ENCODE results near the gene POC1A.
"Not testable (repeated sequence)": the region's sequence is repeated elsewhere in the genome, so short reads cannot be mapped to it uniquely, and the experiment has no call there.

The POC1A gene

DNA sequence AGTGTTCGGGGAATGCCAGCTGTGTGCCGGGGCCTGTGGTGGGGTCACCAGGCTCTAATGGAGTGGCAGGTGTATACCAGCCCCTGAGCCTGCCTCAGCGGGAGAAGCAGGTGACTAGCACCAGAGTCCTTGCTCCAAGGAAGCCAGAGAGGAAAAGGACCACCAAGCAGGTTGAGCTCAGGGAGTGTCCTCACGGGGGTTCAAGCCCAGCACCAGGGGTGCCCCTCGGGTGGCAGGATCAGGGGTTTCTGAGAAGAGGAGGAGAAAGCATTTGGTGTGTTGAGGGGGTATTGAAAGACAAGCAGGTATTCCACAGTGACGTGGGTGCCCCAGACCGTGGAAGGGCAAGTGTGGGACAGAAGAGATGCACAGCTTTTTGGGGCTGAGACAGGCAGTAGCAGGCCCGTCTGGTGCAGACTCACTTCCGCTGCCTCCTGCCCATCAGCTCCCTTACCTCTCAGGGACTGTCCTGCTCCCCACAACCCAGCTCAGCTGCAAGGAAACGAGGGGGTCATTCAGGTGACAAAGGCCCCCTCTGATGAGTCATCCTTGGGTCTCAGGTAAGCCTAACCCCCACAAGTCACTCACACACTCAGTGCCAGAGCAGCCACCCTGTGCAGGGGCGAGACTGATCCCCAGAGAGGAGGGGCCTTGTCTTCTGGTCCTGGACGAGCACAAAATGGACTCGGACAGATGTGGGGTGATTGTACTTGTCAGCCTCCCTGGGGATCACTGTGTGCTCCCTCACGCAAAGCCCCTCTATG lies 21.4 kb upstream of the POC1A start:
- TF ChIP-seq Cebpa-rat (IDR thresholded peaks at IDR 0.05) = no peak

DNA sequence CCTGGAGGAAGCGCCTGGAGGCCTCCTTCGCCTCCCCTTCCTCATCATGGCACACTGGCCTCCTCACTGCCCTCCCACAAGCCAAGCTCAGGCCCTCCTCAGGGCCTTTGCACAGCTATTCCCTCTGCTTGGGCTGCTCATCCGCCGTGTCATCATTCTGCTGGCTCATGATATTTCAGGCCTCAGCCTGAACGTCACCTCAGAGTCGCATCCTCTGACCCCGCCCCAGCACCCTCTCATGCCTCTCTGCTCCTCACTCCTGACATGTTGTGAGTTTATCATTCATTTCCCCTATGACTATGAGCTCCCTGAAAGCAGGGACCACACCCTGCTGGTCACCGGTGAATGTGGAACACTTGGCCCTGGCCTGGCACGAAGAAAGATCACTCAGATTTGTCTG lies 20.7 kb upstream of the POC1A start:
- no peak for TF ChIP-seq Cebpa-rat (IDR thresholded peaks at IDR 0.05)
- no peak overlapping the region for H3K27ac ChIP-seq
- H3K36me3 ChIP-seq = no peaks in the 10 kb centered on the region
- no peak overlapping the region for H3K9ac ChIP-seq
- no peaks in the 10 kb centered on the region for H3K27me3 ChIP-seq
- H3K4me3 ChIP-seq = no peak overlapping the region
- H3K4me2 ChIP-seq = no peak overlapping the region
- peaks cover 21% of the 10 kb centered on the region for H3K4me1 ChIP-seq
- no peaks in the 10 kb centered on the region for H3K9me3 ChIP-seq
- no peaks in the 10 kb centered on the region for H4K20me1 ChIP-seq

More for the DNA sequence above, 21.4 kb upstream of the POC1A start:
- peak overlapping the region; percentile 24; the same call in 1 of the 2 replicates for H3K9ac ChIP-seq
- H3K27ac ChIP-seq = no peak overlapping the region
- H3K4me1 ChIP-seq = peaks cover 21% of the 10 kb centered on the region
- H3K4me3 ChIP-seq = no peak overlapping the region
- no peaks in the 10 kb centered on the region for H3K9me3 ChIP-seq
- no peaks in the 10 kb centered on the region for H4K20me1 ChIP-seq
- no peak overlapping the region for H3K4me2 ChIP-seq
- H3K36me3 ChIP-seq = no peaks in the 10 kb centered on the region
- H3K27me3 ChIP-seq = no peaks in the 10 kb centered on the region

DNA sequence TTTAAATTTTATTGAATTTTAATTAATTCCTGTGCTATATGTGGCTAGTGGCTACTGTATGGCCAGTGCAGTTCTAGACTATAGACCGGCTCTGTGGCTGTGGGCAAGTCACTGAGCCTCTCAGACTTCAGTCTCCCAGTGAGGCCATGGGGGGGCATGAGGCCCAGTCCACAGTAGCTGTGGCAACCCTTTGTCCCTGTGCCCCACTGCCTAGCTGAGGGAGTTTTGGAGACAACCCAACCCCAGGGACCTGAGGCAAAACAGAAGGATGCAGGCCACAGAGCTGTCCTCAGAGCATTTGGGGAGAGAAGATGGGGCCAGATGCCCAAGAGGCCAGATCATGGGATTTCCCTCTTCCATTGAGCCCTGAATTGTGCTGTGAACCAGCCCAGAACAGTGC lies 18.9 kb upstream of the POC1A start:
- Histone ChIP-seq H3K4me3 (no peak overlapping the region), H3K27me3 (no peaks in the 10 kb centered on the region), H3K9ac (no peak overlapping the region), H3K4me1 (peaks cover 21% of the 10 kb centered on the region), H3K36me3 (no peaks in the 10 kb centered on the region), H4K20me1 (no peaks in the 10 kb centered on the region), H3K4me2 (no peak overlapping the region), H3K27ac (no peak overlapping the region), H3K9me3 (no peaks in the 10 kb centered on the region)
- TF ChIP-seq Cebpa-rat (IDR thresholded peaks at IDR 0.05) = no peak

DNA sequence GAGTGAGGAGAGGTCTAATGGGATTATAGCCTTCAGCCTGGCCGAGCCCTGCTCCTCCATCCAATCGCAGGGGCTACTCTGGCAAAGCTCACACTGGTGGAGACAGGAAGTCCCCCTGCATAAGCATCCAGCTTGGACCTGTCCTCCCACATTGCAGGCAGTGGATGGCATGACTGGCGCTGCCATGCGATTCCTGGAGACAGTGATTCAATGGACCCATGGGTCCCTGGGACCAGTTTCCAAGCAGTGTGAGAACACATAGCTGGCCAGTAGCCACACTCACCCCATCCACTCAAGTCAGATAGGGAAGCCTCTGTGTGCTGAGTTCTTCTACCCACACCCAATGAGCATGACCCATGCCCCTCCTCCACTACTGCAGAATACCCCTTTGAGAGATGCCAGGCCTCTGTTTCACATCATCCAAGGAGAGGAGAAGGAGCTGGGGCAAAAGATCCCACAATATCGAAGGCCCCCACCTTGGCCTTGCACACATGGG lies 18.1 kb upstream of the POC1A start:
- H3K9me3 ChIP-seq = no peaks in the 10 kb centered on the region
- H3K4me2 ChIP-seq = no peak overlapping the region
- H4K20me1 ChIP-seq = no peaks in the 10 kb centered on the region
- no peak overlapping the region for H3K9ac ChIP-seq
- H3K27me3 ChIP-seq = no peaks in the 10 kb centered on the region
- H3K4me1 ChIP-seq = peaks cover 17% of the 10 kb centered on the region
- H3K27ac ChIP-seq = no peak overlapping the region
- no peak overlapping the region for H3K4me3 ChIP-seq
- no peak for TF ChIP-seq Cebpa-rat (IDR thresholded peaks at IDR 0.05)
- no peaks in the 10 kb centered on the region for H3K36me3 ChIP-seq

DNA sequence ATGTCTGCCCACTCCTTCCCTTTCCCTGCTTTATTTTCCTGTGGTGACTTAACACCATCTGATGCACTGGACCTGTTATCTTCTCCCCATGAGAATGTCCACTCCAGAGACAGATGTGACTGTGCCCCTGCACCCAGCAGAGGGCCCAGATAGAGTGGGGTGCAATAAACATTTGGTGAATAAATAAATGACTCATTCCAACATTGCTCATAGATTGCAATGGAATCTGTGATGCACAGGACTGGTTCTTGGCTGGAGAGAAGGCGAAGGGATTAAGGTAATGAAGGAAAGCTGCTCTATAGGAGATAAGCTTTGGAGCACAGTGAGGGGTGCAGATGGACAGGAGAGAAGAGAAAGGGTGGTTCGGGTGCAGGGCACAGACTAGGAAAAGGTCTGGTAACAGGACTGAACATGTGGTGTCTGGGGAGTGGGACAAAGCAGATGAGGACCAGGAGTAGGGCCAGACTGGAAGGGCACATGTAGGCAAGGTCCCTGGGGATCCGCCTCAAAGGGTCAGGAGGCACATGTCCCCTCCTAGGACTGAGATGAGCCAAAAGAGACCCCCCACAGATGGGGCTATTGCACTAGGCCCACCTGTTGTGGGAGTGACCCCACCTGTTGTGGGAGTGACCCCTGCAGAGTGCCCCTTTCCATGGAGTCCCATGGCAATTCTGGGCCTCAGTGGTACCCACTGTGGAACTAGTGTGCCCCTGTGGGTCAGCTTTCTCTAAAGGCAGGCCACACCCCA lies 17.5 kb upstream of the POC1A start:
- Histone ChIP-seq H3K4me2 (no peak overlapping the region), H3K4me1 (peaks cover 11% of the 10 kb centered on the region), H3K4me3 (no peak overlapping the region), H3K27me3 (no peaks in the 10 kb centered on the region), H3K9ac (no peak overlapping the region), H3K36me3 (no peaks in the 10 kb centered on the region), H3K27ac (no peak overlapping the region), H4K20me1 (no peaks in the 10 kb centered on the region), H3K9me3 (no peaks in the 10 kb centered on the region)
- TF ChIP-seq Cebpa-rat (IDR thresholded peaks at IDR 0.05) = no peak

DNA sequence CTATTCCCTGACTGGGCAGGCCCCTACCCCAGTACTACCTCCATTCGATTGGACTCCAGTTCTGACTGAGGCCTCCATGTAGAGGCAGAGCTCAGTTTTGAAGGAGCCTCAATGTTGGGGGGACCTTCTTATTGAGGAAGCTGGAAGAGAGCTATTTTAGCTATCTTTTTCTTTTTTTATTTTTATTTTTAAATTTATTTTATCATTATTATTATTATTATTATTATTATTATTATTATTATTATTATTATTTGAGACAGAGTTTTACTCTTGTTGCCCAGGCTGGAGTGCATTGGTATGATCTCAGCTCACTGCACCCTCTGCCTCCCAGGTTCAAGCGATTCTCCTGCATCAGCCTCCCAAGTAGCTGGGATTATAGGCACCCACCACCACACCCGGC lies 16.0 kb upstream of the POC1A start:
- not testable (repeated sequence) for H3K9me3 ChIP-seq, H3K9ac ChIP-seq, H4K20me1 ChIP-seq, H3K4me2 ChIP-seq, H3K36me3 ChIP-seq, H3K4me1 ChIP-seq, H3K4me3 ChIP-seq, H3K27me3 ChIP-seq, H3K27ac ChIP-seq

- peaks cover 31% of the 10 kb centered on the region for H3K9me3 ChIP-seq
- no peaks in the 10 kb centered on the region for H3K36me3 ChIP-seq
- H3K4me3 ChIP-seq = no peak overlapping the region
- no peak overlapping the region for H3K4me2 ChIP-seq
- no peak overlapping the region for H3K9ac ChIP-seq
- TF ChIP-seq Cebpa-rat (IDR thresholded peaks at IDR 0.05) = no peak
- no peaks in the 10 kb centered on the region for H4K20me1 ChIP-seq
- no peaks in the 10 kb centered on the region for H3K27me3 ChIP-seq
- H3K4me1 ChIP-seq = no peaks in the 10 kb centered on the region
- H3K27ac ChIP-seq = no peak overlapping the region
These were observed 13.0 kb upstream of the POC1A start for GRCh38 chr3:52167240-52167639.

- H4K20me1 ChIP-seq = no peaks in the 10 kb centered on the region
- no peaks in the 10 kb centered on the region for H3K4me1 ChIP-seq
- no peak overlapping the region for H3K9ac ChIP-seq
- H3K36me3 ChIP-seq = no peaks in the 10 kb centered on the region
- TF ChIP-seq Cebpa-rat (IDR thresholded peaks at IDR 0.05) = no peak
- no peak overlapping the region for H3K4me2 ChIP-seq
- peaks cover 33% of the 10 kb centered on the region for H3K9me3 ChIP-seq
- H3K27ac ChIP-seq = no peak overlapping the region
- no peak overlapping the region for H3K4me3 ChIP-seq
- no peaks in the 10 kb centered on the region for H3K27me3 ChIP-seq
These were observed 8.1 kb upstream of the POC1A start for GRCh38 chr3:52162250-52162872.

DNA sequence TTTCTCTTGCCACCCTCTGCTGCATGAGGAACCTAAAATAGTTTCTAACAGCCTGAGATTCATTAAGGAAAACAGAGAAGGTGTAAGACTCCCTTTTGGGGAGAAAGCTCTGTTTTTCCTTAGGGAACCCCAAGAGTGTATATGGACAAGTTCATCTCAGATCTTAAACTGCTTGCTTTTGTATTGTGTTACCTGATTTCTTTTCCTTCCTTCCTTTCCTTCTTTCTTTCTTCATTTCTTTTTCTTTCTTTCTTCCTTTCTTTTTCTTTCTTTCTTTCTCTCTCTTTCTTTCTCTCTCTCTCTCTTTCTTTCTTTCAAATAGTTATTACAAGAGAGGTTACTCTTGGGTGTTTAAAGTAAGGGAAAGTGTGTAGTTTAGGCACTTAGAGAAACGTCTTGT lies 5.3 kb upstream of the POC1A start:
- no peak for TF ChIP-seq Cebpa-rat (IDR thresholded peaks at IDR 0.05)
- Histone ChIP-seq H3K9ac (no peak overlapping the region), H3K9me3 (peaks cover 25% of the 10 kb centered on the region), H3K27me3 (no peaks in the 10 kb centered on the region), H3K4me3 (no peak overlapping the region), H3K4me2 (no peak overlapping the region), H3K4me1 (peaks cover 8% of the 10 kb centered on the region; the same call in 1 of the 2 replicates), H3K36me3 (no peaks in the 10 kb centered on the region), H3K27ac (no peak overlapping the region), H4K20me1 (no peaks in the 10 kb centered on the region)

DNA sequence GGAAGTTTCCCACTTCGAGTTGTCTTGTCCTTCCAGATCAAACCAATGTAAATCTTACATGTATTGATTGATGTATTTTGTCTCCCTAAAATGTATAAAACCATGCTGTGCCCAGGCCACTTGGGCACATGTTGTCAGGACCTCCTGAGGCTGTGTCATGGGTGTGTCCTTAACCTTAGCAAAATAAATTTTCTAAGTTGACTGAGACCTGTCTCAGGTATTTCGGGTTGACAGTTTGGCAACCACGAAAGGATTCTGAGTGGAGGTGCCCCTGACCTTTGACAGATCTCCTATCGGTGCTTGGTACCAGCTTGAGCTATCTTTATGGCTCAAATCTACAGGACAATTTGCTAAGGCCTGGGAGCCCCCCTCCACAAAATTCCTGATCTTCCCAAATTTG lies 1.7 kb upstream of the POC1A start:
- H3K4me1 ChIP-seq = peaks cover 22% of the 10 kb centered on the region
- no peak overlapping the region for H3K4me2 ChIP-seq
- H3K27me3 ChIP-seq = no peaks in the 10 kb centered on the region
- no peak for TF ChIP-seq Cebpa-rat (IDR thresholded peaks at IDR 0.05)
- H3K9ac ChIP-seq = no peak overlapping the region
- H4K20me1 ChIP-seq = no peaks in the 10 kb centered on the region
- H3K27ac ChIP-seq = no peak overlapping the region
- no peaks in the 10 kb centered on the region for H3K9me3 ChIP-seq
- peaks cover 4% of the 10 kb centered on the region for H3K36me3 ChIP-seq
- H3K4me3 ChIP-seq = no peak overlapping the region

All from BLaER1 (cell line).